Measurements from ENCODE around the gene TMCC2.

The TMCC2 gene

DNA sequence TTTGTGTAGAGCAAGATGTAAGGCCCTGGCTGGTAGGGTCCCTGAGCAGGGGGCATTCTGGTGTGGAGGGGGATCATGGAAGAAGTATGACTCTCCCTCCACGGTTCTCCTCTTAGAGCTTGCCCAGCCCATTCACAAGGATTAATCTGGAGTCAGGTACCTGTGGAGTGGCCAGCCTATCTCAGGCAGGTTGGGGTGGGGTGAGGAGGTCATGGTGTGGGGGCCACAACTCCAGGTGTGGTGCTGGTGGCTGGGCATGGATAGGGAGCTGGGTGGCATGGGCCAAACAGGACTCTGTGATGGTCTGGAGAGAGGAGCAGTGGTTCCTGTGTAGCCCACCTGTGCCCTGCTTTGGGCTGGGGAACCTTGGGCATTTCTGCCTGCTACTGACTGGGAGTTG lies 32.3 kb downstream of the TMCC2 start:
- H3K27ac ChIP-seq, result peak overlapping the region; percentile 88
- ChIA-PET POLR2A (ENCODE audit: low non-redundant PET) (interaction anchor here (0.6 kb wide), 1 partner anchor 486 kb away, joined by 3 read pairs; no protein-coding TSS in a partner anchor), CTCF (interaction anchor here (0.6 to 7.6 kb wide), 8 partner anchors 9 to 294 kb away, joined by 3 to 166 read pairs (median 4); partner anchors contain the start of gene TMCC2)
- no peak for DNase-seq (ENCODE audit: low spot score)
- TF ChIP-seq, protein P1, sequence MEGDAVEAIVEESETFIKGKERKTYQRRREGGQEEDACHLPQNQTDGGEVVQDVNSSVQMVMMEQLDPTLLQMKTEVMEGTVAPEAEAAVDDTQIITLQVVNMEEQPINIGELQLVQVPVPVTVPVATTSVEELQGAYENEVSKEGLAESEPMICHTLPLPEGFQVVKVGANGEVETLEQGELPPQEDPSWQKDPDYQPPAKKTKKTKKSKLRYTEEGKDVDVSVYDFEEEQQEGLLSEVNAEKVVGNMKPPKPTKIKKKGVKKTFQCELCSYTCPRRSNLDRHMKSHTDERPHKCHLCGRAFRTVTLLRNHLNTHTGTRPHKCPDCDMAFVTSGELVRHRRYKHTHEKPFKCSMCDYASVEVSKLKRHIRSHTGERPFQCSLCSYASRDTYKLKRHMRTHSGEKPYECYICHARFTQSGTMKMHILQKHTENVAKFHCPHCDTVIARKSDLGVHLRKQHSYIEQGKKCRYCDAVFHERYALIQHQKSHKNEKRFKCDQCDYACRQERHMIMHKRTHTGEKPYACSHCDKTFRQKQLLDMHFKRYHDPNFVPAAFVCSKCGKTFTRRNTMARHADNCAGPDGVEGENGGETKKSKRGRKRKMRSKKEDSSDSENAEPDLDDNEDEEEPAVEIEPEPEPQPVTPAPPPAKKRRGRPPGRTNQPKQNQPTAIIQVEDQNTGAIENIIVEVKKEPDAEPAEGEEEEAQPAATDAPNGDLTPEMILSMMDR (conservative IDR thresholded peaks at IDR 0.05; ENCODE audit: low read depth), result no peak

DNA sequence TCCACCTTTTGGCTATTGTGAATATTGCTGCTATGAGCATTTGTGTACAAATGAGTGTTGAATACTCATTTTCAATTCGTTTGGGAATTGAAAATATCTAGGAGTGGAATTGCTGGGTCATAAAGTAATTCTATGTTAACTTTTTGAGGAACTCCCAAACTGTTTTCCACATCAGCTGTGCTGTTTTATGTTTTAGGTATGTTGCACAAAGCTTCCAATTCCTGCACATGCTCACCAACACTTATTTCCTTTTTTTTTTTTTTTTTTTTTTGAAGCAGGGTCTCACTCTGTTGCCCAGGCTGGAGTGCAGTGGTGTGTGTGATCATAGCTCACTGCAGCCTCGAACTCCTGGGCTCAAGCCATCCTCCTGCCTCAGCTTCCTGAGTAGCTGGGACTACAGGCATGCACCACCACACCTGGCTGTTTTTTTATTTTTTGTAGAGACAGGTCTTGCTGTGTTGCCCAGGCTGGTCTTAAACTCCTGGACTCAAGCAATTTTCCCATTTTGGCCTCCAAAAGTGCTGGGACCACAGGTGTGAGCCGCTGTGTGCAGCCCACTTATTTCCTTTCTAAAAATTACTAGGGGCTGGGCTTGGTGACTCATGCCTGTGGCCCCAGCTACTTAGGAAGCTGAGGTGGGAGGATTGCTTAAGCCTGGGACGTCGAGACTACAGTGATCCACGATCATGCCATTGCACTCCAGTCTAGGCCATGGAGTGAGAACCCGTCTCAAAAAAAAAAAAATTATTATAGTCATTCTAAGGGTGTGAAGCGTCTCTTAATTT lies 33.4 kb downstream of the TMCC2 start:
- peak overlapping the region; percentile 42 for H3K27ac ChIP-seq
- CTCF ChIA-PET, result interaction anchor here (0.6 to 7.6 kb wide), 9 partner anchors 11 to 224 kb away, joined by 3 to 166 read pairs (median 4); partner anchors contain the start of gene TMCC2
- POLR2A ChIA-PET (ENCODE audit: low non-redundant PET), result no interaction called here
- TF ChIP-seq, protein P1 (conservative IDR thresholded peaks at IDR 0.05; ENCODE audit: low read depth), result no peak
- DNase-seq (ENCODE audit: low spot score), result no peak

GRCh38 chr1:205261946-205262691 lies 34.4 kb downstream of the TMCC2 start:
- ChIA-PET POLR2A (ENCODE audit: low non-redundant PET) (no interaction called here), CTCF (interaction anchor here (0.5 to 6.7 kb wide), 9 partner anchors 11 to 201 kb away, joined by 3 to 48 read pairs (median 3); no protein-coding TSS in a partner anchor)
- peak overlapping the region; percentile 33; the same call in 1 of the 2 replicates for H3K27ac ChIP-seq
- TF ChIP-seq, protein P1 (conservative IDR thresholded peaks at IDR 0.05; ENCODE audit: low read depth), result no peak
- DNase-seq (ENCODE audit: low spot score), result no peak

GRCh38 chr1:205262731-205263171 lies 35.0 kb downstream of the TMCC2 start:
- TF ChIP-seq, protein P1 (conservative IDR thresholded peaks at IDR 0.05; ENCODE audit: low read depth), result no peak
- CTCF ChIA-PET, result interaction anchor here (0.6 to 1.8 kb wide), 4 partner anchors 11 to 58 kb away, joined by 3 to 6 read pairs (median 4); no protein-coding TSS in a partner anchor
- POLR2A ChIA-PET (ENCODE audit: low non-redundant PET), result no interaction called here
- no peak for DNase-seq (ENCODE audit: low spot score)
- peak overlapping the region; percentile 33; the same call in 1 of the 2 replicates for H3K27ac ChIP-seq

DNA sequence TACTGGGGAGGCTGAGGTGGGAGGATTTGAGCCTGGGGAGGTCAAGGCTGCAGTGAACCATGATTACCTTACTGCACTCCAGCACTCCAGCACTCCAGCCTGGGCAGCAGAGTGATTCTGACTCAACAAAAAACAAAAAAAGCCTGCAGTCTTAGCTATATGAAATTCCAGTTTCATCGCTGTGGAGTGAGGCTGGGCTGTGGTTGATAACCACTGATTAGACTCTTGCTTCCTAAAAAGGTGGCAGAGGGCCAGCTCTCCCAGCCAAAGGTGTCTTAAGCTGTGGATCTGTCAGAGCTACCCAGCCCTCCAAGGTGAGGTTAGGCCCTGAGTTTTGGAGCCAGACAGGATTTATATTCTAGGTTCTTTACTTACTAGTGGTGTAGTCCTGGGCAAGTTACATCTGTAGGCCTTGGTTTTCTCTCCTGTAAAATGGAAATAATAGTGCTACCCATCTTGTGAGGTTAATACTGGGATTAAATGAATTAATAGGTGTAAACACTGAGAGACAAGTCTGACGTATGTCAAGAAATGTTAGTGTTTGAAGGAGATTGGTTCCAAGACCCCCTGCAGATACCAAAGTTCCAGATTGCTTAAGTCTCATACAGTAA lies 35.9 kb downstream of the TMCC2 start:
- POLR2A ChIA-PET (ENCODE audit: low non-redundant PET), result no interaction called here
- CTCF ChIA-PET, result interaction anchor here (0.6 to 1.8 kb wide), 7 partner anchors 9 to 89 kb away, joined by 3 to 6 read pairs (median 4); no protein-coding TSS in a partner anchor
- H3K27ac ChIP-seq, result peak overlapping the region; percentile 23
- no peak for DNase-seq (ENCODE audit: low spot score)
- TF ChIP-seq, protein P1 (conservative IDR thresholded peaks at IDR 0.05; ENCODE audit: low read depth), result no peak
